Cardiac fibroblast (primary cell): ENCODE measurements around the gene SYTL1.

Source experiments
- DNase-seq, 2 donors: peaks; one replicate each; pipeline versions ENCODE4 v3.0.0 to v3.0.0-alpha.2; 2010; ENCODE audit warnings: low read depth in 2 of 2
- H3K4me3 ChIP-seq, 2 donors: replicated peaks in 1 of 2; 1 replicate in 1 of 2; 2 replicates in 1 of 2; pipeline ENCODE4 v1.5.1; 2011; ENCODE audit warnings: low read depth in 2 of 2, low read length in 2 of 2, mild to moderate bottlenecking in 2 of 2, moderate library complexity in 1 of 2
- CTCF ChIP-seq: IDR thresholded peaks from one replicate; pipeline ENCODE4 v1.5.1; 2011; ENCODE audit warnings: low read depth, mild to moderate bottlenecking, low read length, inconsistent platforms

SYTL1 gene

GRCh38 chr1:27330786-27331185 lies 11.0 kb upstream of the SYTL1 start:
- DNase-seq: no peak
- no peak for TF ChIP-seq CTCF
- no peak overlapping the region for H3K4me3 ChIP-seq

- no peak overlapping the region for H3K4me3 ChIP-seq
- no peak for DNase-seq
- TF ChIP-seq CTCF: no peak
These were observed 10.4 kb upstream of the SYTL1 start for GRCh38 chr1:27331426-27331825.

GRCh38 chr1:27331922-27332321 lies 9.9 kb upstream of the SYTL1 start:
- DNase-seq: no peak
- TF ChIP-seq CTCF: no peak
- H3K4me3 ChIP-seq: no peak overlapping the region

- no peak overlapping the region for H3K4me3 ChIP-seq
- DNase-seq: peak; percentile 45 to 51
- peak; percentile 95 for TF ChIP-seq CTCF
These were observed 9.1 kb upstream of the SYTL1 start for GRCh38 chr1:27332536-27333281.

GRCh38 chr1:27333717-27334279 lies 8.0 kb upstream of the SYTL1 start:
- DNase-seq: no peak
- no peak for TF ChIP-seq CTCF
- no peak overlapping the region for H3K4me3 ChIP-seq

GRCh38 chr1:27335506-27336422 lies 6.1 kb upstream of the SYTL1 start:
- DNase-seq: no peak
- no peak overlapping the region for H3K4me3 ChIP-seq
- no peak for TF ChIP-seq CTCF
